ENCODE results near the gene PIAS3.

Gene PIAS3

GRCh38 chr1:145804235-145805045, 54.4 kb downstream of the PIAS3 start:
- Histone ChIP-seq H3K27me3 (no peaks in the 10 kb centered on the region), H3K9ac (no peak overlapping the region), H3K4me2 (no peak overlapping the region), H3K27ac (no peak overlapping the region), H3K4me1 (peaks cover 12% of the 10 kb centered on the region; the same call in 1 of the 2 replicates), H3K36me3 (peaks cover 13% of the 10 kb centered on the region), H3K9me3 (0 out of 2 replicates have a peak, but pooled peaks cover 4% of the 10 kb centered on the region), H4K20me1 (peaks cover 88% of the 10 kb centered on the region), H3K4me3 (no peak overlapping the region)
- no peak for TF ChIP-seq Cebpa-rat (IDR thresholded peaks at IDR 0.05)

GRCh38 chr1:145799806-145800205, 59.1 kb downstream of the PIAS3 start:
- Histone ChIP-seq H3K9ac (no peak overlapping the region), H3K4me3 (no peak overlapping the region), H3K27me3 (no peaks in the 10 kb centered on the region), H3K4me1 (no peaks in the 10 kb centered on the region), H3K9me3 (peaks cover 50% of the 10 kb centered on the region), H3K27ac (no peak overlapping the region), H3K4me2 (no peak overlapping the region), H4K20me1 (peaks cover 45% of the 10 kb centered on the region), H3K36me3 (peaks cover 38% of the 10 kb centered on the region)
- TF ChIP-seq Cebpa-rat (IDR thresholded peaks at IDR 0.05) = no peak
